ENCODE measurements around the gene CYP26A1. TPM values are rescaled to one million over a fixed set of nuclear protein-coding genes. Genes with fewer than 3 reads are reported as not detected.

Gene CYP26A1
- total RNA-seq, 4 donors from 2014 or later, result not detected

- H3K4me3 ChIP-seq (replicated peaks in 1 of 3), result no peak overlapping the region
- no peaks in the 10 kb centered on the region for H3K9me3 ChIP-seq
- H3K4me1 ChIP-seq, result no peaks in the 10 kb centered on the region
- no peaks in the 10 kb centered on the region for H3K27me3 ChIP-seq
- WGBS, 2 donors, result 89 to 91% methylated on average over 3 of the region's 3 CpGs
- no peak overlapping the region for H3K27ac ChIP-seq
- intact Hi-C loops (cut with DNase I), result no loop called here
- no peak for DNase-seq
- H3K36me3 ChIP-seq, result no peaks in the 10 kb centered on the region
- TF ChIP-seq POLR2A (IDR thresholded peaks at IDR 0.05), result no peak
Measured at GRCh38 chr10:93110472-93111146, 36.9 kb downstream of the CYP26A1 start.

- 79 to 87% methylated on average over 2 of the region's 2 CpGs for WGBS, 2 donors
- TF ChIP-seq POLR2A (IDR thresholded peaks at IDR 0.05) (no peak), CTCF (IDR thresholded peaks at IDR 0.05) (no peak)
- intact Hi-C loops (cut with DNase I), result no loop called here
Measured at GRCh38 chr10:93113042-93113441, 39.3 kb downstream of the CYP26A1 start.

GRCh38 chr10:93115661-93116383, 42.1 kb downstream of the CYP26A1 start:
- Histone ChIP-seq H3K4me3 (replicated peaks in 1 of 3) (no peak overlapping the region), H3K9me3 (no peaks in the 10 kb centered on the region), H3K36me3 (no peaks in the 10 kb centered on the region), H3K27ac (no peak overlapping the region), H3K4me1 (no peaks in the 10 kb centered on the region), H3K27me3 (no peaks in the 10 kb centered on the region)
- DNase-seq, result peak; percentile 77 to 87
- intact Hi-C loops (cut with DNase I), result loop anchor here (5.0 kb wide), 1 partner anchor 171 kb away; no protein-coding TSS in a partner anchor
- no peak for TF ChIP-seq POLR2A (IDR thresholded peaks at IDR 0.05)
- TF ChIP-seq CTCF (IDR thresholded peaks at IDR 0.05), result peak in 4 of 6 experiments; percentile 30 to 60 (median 54)
- 57 to 77% methylated on average over 3 to 4 of the region's 4 CpGs for WGBS, 2 donors

More at GRCh38 chr10:93113042-93113441, 39.3 kb downstream of the CYP26A1 start:
- no peak for DNase-seq
- H3K4me3 ChIP-seq (replicated peaks in 1 of 3), result no peak overlapping the region
- no peak overlapping the region for H3K27ac ChIP-seq
- no peaks in the 10 kb centered on the region for H3K36me3 ChIP-seq
- no peaks in the 10 kb centered on the region for H3K4me1 ChIP-seq
- no peaks in the 10 kb centered on the region for H3K27me3 ChIP-seq
- no peaks in the 10 kb centered on the region for H3K9me3 ChIP-seq

- DNase-seq, result no peak
- intact Hi-C loops (cut with DNase I), result no loop called here
- no peak for TF ChIP-seq CTCF (IDR thresholded peaks at IDR 0.05)
- no peak for TF ChIP-seq POLR2A (IDR thresholded peaks at IDR 0.05)
- no peaks in the 10 kb centered on the region for H3K27me3 ChIP-seq
- H3K27ac ChIP-seq, result no peak overlapping the region
- 86 to 94% methylated on average over 3 of the region's 3 CpGs for WGBS, 2 donors
- no peaks in the 10 kb centered on the region for H3K4me1 ChIP-seq
- no peak overlapping the region for H3K4me3 ChIP-seq (replicated peaks in 1 of 3)
- H3K9me3 ChIP-seq, result no peaks in the 10 kb centered on the region
- H3K36me3 ChIP-seq, result no peaks in the 10 kb centered on the region
Measured at GRCh38 chr10:93121311-93121710, 47.6 kb downstream of the CYP26A1 start.

- DNase-seq, result no peak
- Histone ChIP-seq H3K9me3 (no peaks in the 10 kb centered on the region), H3K27me3 (no peaks in the 10 kb centered on the region), H3K36me3 (no peaks in the 10 kb centered on the region), H3K27ac (no peak overlapping the region), H3K4me3 (replicated peaks in 1 of 3) (no peak overlapping the region), H3K4me1 (no peaks in the 10 kb centered on the region)
- no peak for TF ChIP-seq POLR2A (IDR thresholded peaks at IDR 0.05)
- no peak for TF ChIP-seq CTCF (IDR thresholded peaks at IDR 0.05)
- intact Hi-C loops (cut with DNase I), result no loop called here
- 63 to 71% methylated on average over 5 of the region's 5 CpGs for WGBS, 2 donors
Measured at GRCh38 chr10:93123766-93124165, 50.1 kb downstream of the CYP26A1 start.

Data from thyroid gland (tissue), 4 donors.